ENCODE results near the gene ABHD12B.

GRCh38 chr14:50887476-50887875, 15.6 kb downstream of the ABHD12B start:
- TF ChIP-seq CTCF (IDR thresholded peaks at IDR 0.05) = no peak
- TF ChIP-seq EZH2 (IDR thresholded peaks at IDR 0.05) = no peak
- no peak for TF ChIP-seq EZH2phosphoT487 (IDR thresholded peaks at IDR 0.05)

Measured in neural progenitor cell (in vitro differentiated cells).